OCI-LY1 (cell line): ENCODE data around the gene PTPRM.

Experiments
- H2AFZ ChIP-seq: fragments of 200-600 bp; sonication (generic), shearing (Covaris generic); 2 replicates; pipeline ENCODE4 v1.6.0; 2014; ENCODE audit warnings: antibody characterized with exemption, mild to moderate bottlenecking, low read length
- H3F3A ChIP-seq: fragments of 200-600 bp; sonication (generic), shearing (Covaris generic); 2 replicates; pipeline ENCODE4 v1.6.0; 2014; ENCODE audit warnings: mild to moderate bottlenecking, antibody characterized with exemption, low read length, moderate library complexity; ENCODE audit not compliant: insufficient read depth
- H3K27ac ChIP-seq: fragments of 200-600 bp; sonication (generic); 2 replicates; pipeline ENCODE4 v1.5.1; 2014; ENCODE audit warnings: low read length, mixed run types, mild to moderate bottlenecking, low read depth; ENCODE audit not compliant: poor library complexity, severe bottlenecking
- H3K27me3 ChIP-seq: fragments of 200-600 bp; sonication (generic); 2 replicates; pipeline ENCODE4 v1.6.0; 2014; ENCODE audit warnings: antibody characterized with exemption, mild to moderate bottlenecking, low read length, moderate library complexity; ENCODE audit not compliant: insufficient read depth
- H3K36me3 ChIP-seq: fragments of 200-600 bp; sonication (generic); 2 replicates; pipeline ENCODE4 v1.6.1; 2014; ENCODE audit warnings: mild to moderate bottlenecking, antibody characterized with exemption, low read length, moderate library complexity, mixed read lengths; ENCODE audit not compliant: insufficient read depth
- H3K4me1 ChIP-seq: fragments of 200-600 bp; sonication (generic); 2 replicates; pipeline ENCODE4 v1.5.1; 2014; ENCODE audit warnings: mild to moderate bottlenecking, low read length, moderate library complexity; ENCODE audit not compliant: insufficient read depth, severe bottlenecking
- H3K4me2 ChIP-seq: fragments of 200-600 bp; sonication (generic), shearing (Covaris generic); 2 replicates; pipeline ENCODE4 v1.6.1; 2014; ENCODE audit warnings: low read length
- H3K4me3 ChIP-seq: fragments of 200-600 bp; sonication (generic); 2 replicates; pipeline ENCODE4 v1.5.1; 2014; ENCODE audit warnings: low read length, low read depth, mild to moderate bottlenecking, mixed read lengths; ENCODE audit not compliant: poor library complexity, severe bottlenecking
- H3K79me2 ChIP-seq: fragments of 200-600 bp; shearing (Covaris generic); 2 replicates; pipeline ENCODE4 v1.6.1; 2016; ENCODE audit warnings: mixed run types, low read length, mixed read lengths; ENCODE audit not compliant: insufficient read depth
- H3K9ac ChIP-seq: fragments of 200-600 bp; sonication (generic), shearing (Covaris generic); 2 replicates; pipeline ENCODE4 v1.6.1; 2014; ENCODE audit warnings: mild to moderate bottlenecking, low read length, mixed read lengths
- H3K9me2 ChIP-seq: fragments of 200-600 bp; sonication (generic), shearing (Covaris generic); 2 replicates; pipeline ENCODE4 v1.6.1; 2014; ENCODE audit warnings: low read depth, mild to moderate bottlenecking, low read length, mixed read lengths
- H3K9me3 ChIP-seq: fragments of 200-600 bp; shearing (Covaris generic); 2 replicates; pipeline ENCODE4 v1.6.1; 2014; ENCODE audit warnings: low read length, mixed read lengths
- H4K20me1 ChIP-seq: fragments of 200-600 bp; sonication (generic), shearing (Covaris generic); 2 replicates; pipeline ENCODE4 v1.6.0; 2016; ENCODE audit warnings: mild to moderate bottlenecking, low read length; ENCODE audit not compliant: insufficient read depth
- CTCF ChIP-seq: fragments of 200-600 bp; sonication (generic), shearing (Covaris generic); IDR thresholded peaks from 2 replicates; pipeline ENCODE4 v1.5.1; 2017; ENCODE audit warnings: mild to moderate bottlenecking, antibody characterized with exemption, low read length, moderate library complexity, mixed read lengths
- EZH2 ChIP-seq: fragments of 200-600 bp; sonication (generic), shearing (Covaris generic); IDR thresholded peaks from 2 replicates; pipeline ENCODE4 v1.8.0; 2017; ENCODE audit warnings: borderline replicate concordance, mixed run types, mild to moderate bottlenecking, antibody characterized with exemption, low read length, moderate library complexity, mixed read lengths

PTPRM gene

DNA sequence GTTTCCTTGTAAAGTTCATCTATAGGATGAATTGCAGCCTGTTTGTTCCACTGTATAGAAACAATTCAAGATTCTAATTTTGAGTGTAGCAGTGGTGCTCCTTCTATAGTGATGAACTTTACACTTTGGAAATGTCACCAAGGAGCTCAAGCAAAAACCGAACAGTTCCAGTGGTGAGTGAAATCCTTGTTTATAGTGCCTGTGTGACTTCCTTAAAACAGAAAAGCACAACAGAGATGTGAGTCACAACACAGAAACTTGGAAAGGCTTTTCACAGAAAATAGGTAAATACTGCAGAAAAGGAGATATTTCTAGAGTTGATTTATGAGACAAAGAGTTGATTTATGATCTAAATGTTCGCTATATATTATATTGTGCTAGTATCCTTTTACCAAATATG is 482.0 kb downstream of the PTPRM start:
- H3K9ac ChIP-seq = no peak overlapping the region
- no peaks in the 10 kb centered on the region for H3K4me1 ChIP-seq
- no peak for TF ChIP-seq CTCF
- TF ChIP-seq EZH2 = no peak
- no peak overlapping the region for H3K4me3 ChIP-seq
- no peaks in the 10 kb centered on the region for H3K9me2 ChIP-seq
- H3K4me2 ChIP-seq = no peak overlapping the region
- H3K79me2 ChIP-seq = no peaks in the 10 kb centered on the region
- H3K27me3 ChIP-seq = no peaks in the 10 kb centered on the region
- H3K36me3 ChIP-seq = no peaks in the 10 kb centered on the region
- no peaks in the 10 kb centered on the region for H3K9me3 ChIP-seq
- H2AFZ ChIP-seq = no peak overlapping the region
- H3K27ac ChIP-seq = no peak overlapping the region
- no peaks in the 10 kb centered on the region for H3F3A ChIP-seq
- H4K20me1 ChIP-seq = no peaks in the 10 kb centered on the region

DNA sequence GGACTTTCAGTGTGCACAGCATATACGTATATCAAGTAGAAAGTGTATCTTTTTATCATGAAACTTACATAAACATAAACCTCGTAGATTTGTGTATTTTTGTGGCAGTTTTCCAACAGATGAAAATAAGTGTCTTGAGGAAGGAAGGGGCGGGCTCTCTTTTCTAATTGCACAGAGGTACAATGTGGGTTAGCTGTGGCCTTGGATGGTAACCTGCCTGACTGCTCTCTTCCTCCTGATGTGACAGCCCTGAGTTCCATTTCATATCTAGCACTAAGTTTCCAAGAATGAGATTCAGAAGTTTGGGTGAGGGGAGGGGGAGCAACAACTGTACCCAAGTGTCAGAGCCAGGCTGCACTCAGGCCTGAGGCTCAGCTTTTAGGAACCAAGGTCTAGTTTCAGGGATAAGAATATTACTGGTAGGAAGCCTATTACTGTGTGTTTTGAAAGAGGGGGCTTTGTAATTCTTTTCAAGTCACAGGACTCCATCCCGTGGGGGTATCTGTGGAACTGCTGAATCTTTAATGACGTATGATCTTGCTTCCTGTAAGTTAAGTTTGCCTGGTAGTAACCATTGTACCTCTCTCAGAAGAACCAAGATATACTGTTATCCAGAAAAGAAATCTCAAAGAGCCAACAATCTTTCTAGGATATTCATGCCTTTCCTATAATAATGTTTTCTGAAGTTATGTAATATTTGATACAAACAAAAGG is 483.7 kb downstream of the PTPRM start:
- no peak overlapping the region for H2AFZ ChIP-seq
- H3K4me1 ChIP-seq = no peaks in the 10 kb centered on the region
- H3K9me2 ChIP-seq = no peaks in the 10 kb centered on the region
- H3K4me2 ChIP-seq = no peak overlapping the region
- TF ChIP-seq CTCF = no peak
- no peak for TF ChIP-seq EZH2
- H3K27ac ChIP-seq = no peak overlapping the region
- H3K4me3 ChIP-seq = no peak overlapping the region
- no peaks in the 10 kb centered on the region for H3K27me3 ChIP-seq
- no peak overlapping the region for H3K9ac ChIP-seq
- no peaks in the 10 kb centered on the region for H3F3A ChIP-seq
- H3K9me3 ChIP-seq = no peaks in the 10 kb centered on the region
- H3K79me2 ChIP-seq = no peaks in the 10 kb centered on the region
- H3K36me3 ChIP-seq = no peaks in the 10 kb centered on the region
- H4K20me1 ChIP-seq = no peaks in the 10 kb centered on the region

GRCh38 chr18:8051453-8051852 is 484.3 kb downstream of the PTPRM start:
- Histone ChIP-seq H3F3A (no peaks in the 10 kb centered on the region), H4K20me1 (no peaks in the 10 kb centered on the region), H3K4me1 (no peaks in the 10 kb centered on the region), H3K9me2 (no peaks in the 10 kb centered on the region), H3K79me2 (no peaks in the 10 kb centered on the region), H3K9ac (no peak overlapping the region), H3K9me3 (no peaks in the 10 kb centered on the region), H3K4me3 (no peak overlapping the region), H3K27ac (no peak overlapping the region), H3K27me3 (no peaks in the 10 kb centered on the region), H3K36me3 (no peaks in the 10 kb centered on the region), H3K4me2 (no peak overlapping the region), H2AFZ (no peak overlapping the region)
- TF ChIP-seq CTCF (no peak), EZH2 (no peak)
